MM.1S (cell line): ENCODE data around the gene XRRA1.

Source experiments
- EZH2 ChIP-seq: fragments of 300-600 bp; sonication (generic); optimal IDR thresholded peaks from 2 replicates; pipeline ENCODE3; 2017; ENCODE audit warnings: low read depth, mild to moderate bottlenecking, antibody characterized with exemption, low read length, mixed read lengths
- TF ChIP-seq, protein P1 (sequence below): fragments of 300-600 bp; sonication (generic); IDR thresholded peaks from 2 replicates; pipeline ENCODE4 v1.5.1; 2016; ENCODE audit warnings: antibody characterized with exemption, low read length, mixed read lengths

DNA sequence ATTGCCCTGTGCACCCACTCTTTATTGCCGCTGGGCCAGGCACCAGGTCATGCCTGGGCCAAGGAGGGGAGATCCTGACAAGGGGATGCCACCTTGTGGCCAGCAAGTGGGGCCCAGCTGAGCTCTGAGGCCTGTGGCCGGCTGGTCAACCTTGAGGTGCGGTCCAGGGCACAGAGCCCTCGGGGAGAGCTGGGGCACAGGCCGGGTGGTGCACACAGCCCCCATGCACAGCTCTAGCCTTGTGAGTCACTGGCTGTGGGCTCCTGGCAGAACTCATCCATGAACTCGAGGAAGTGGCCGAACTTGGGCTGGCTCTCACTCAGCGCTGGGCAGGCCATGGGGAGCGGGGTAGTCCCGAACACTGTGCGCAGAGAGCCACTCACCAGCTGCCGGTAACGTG lies 105.9 kb downstream of the XRRA1 start:
- TF ChIP-seq, protein P1, sequence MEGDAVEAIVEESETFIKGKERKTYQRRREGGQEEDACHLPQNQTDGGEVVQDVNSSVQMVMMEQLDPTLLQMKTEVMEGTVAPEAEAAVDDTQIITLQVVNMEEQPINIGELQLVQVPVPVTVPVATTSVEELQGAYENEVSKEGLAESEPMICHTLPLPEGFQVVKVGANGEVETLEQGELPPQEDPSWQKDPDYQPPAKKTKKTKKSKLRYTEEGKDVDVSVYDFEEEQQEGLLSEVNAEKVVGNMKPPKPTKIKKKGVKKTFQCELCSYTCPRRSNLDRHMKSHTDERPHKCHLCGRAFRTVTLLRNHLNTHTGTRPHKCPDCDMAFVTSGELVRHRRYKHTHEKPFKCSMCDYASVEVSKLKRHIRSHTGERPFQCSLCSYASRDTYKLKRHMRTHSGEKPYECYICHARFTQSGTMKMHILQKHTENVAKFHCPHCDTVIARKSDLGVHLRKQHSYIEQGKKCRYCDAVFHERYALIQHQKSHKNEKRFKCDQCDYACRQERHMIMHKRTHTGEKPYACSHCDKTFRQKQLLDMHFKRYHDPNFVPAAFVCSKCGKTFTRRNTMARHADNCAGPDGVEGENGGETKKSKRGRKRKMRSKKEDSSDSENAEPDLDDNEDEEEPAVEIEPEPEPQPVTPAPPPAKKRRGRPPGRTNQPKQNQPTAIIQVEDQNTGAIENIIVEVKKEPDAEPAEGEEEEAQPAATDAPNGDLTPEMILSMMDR, result no peak
- TF ChIP-seq EZH2, result no peak
